HG03439 (cell line): ENCODE results near the gene SMYD3.
A peak's percentile ranks its signal among the peaks of the same experiment; 100 is the strongest.

Experiments
- ATAC-seq: cut with Tn5 transposase; IDR thresholded peaks from one replicate; pipeline ENCODE4 v1.9.1; 2021; ENCODE audit warnings: mild to moderate bottlenecking, moderate library complexity; ENCODE audit not compliant: unreplicated experiment

The SMYD3 gene

GRCh38 chr1:246182149-246182851 is 324.8 kb downstream of the SMYD3 start:
- no peak for ATAC-seq

- ATAC-seq, result no peak
Observed at GRCh38 chr1:246181241-246181640, 325.8 kb downstream of the SMYD3 start.

- ATAC-seq, result no peak
Observed at GRCh38 chr1:246179401-246179800, 327.7 kb downstream of the SMYD3 start.

- no peak for ATAC-seq
Observed at GRCh38 chr1:246178717-246179311, 328.3 kb downstream of the SMYD3 start.

- ATAC-seq, result no peak
Observed at GRCh38 chr1:246176126-246177024, 330.7 kb downstream of the SMYD3 start.

- peak; percentile 90 for ATAC-seq
Observed at GRCh38 chr1:246170574-246171261, 336.4 kb downstream of the SMYD3 start.

GRCh38 chr1:246169486-246169885 is 337.6 kb downstream of the SMYD3 start:
- ATAC-seq, result no peak

- ATAC-seq, result no peak
Observed at GRCh38 chr1:246169019-246169418, 338.1 kb downstream of the SMYD3 start.

- ATAC-seq, result no peak
Observed at GRCh38 chr1:246166841-246167240, 340.2 kb downstream of the SMYD3 start.

GRCh38 chr1:246165826-246166709 is 341.0 kb downstream of the SMYD3 start:
- no peak for ATAC-seq

GRCh38 chr1:246164764-246165163 is 342.3 kb downstream of the SMYD3 start:
- no peak for ATAC-seq

GRCh38 chr1:246162560-246162959 is 344.5 kb downstream of the SMYD3 start:
- ATAC-seq, result no peak

GRCh38 chr1:246161626-246162025 is 345.5 kb downstream of the SMYD3 start:
- no peak for ATAC-seq

GRCh38 chr1:246160905-246161304 is 346.2 kb downstream of the SMYD3 start:
- no peak for ATAC-seq

GRCh38 chr1:246160374-246160773 is 346.7 kb downstream of the SMYD3 start:
- ATAC-seq, result no peak

- ATAC-seq, result no peak
Observed at GRCh38 chr1:246159279-246160227, 347.5 kb downstream of the SMYD3 start.

GRCh38 chr1:246158131-246158530 is 348.9 kb downstream of the SMYD3 start:
- ATAC-seq, result no peak

GRCh38 chr1:246157516-246157915 is 349.6 kb downstream of the SMYD3 start:
- ATAC-seq, result no peak

- no peak for ATAC-seq
Observed at GRCh38 chr1:246156847-246157246, 350.2 kb downstream of the SMYD3 start.
